WTC11 (cell line): ENCODE results near the gene THEM5. TPM values are rescaled to one million over a fixed set of nuclear protein-coding genes. Genes with fewer than 3 reads are reported as not detected.

Experiments used
- ATAC-seq: fragments of 200-7000 bp; cut with Tn5 transposase; 2 replicates; pipeline ENCODE4 v1.10.0; 2021; ENCODE audit warnings: mild to moderate bottlenecking, moderate library complexity
- CTCF ChIA-PET: fragments of 300-600 bp; sonication (Branson Sonifier 250); formaldehyde crosslinking; loops from one replicate; lab custom pipeline; 2021; ENCODE audit warnings: antibody characterized with exemption; lab: Charles Lee
- POLR2A ChIA-PET: fragments of 350-600 bp; sonication (Branson Sonifier 250); formaldehyde crosslinking; loops from one replicate; lab custom pipeline; 2021; ENCODE audit warnings: antibody characterized with exemption; lab: Charles Lee
- DNase-seq: peaks from one replicate; pipeline ENCODE4 v3.0.0; 2021; ENCODE audit warnings: low spot score
- H3K27ac Mint-ChIP-seq: 2 replicates; pipeline ENCODE4 v1.8.0; 2021; ENCODE audit warnings: mixed read lengths
- H3K27me3 Mint-ChIP-seq: 2 replicates; pipeline ENCODE4 v1.8.0; 2021; ENCODE audit warnings: low read depth, mild to moderate bottlenecking, moderate library complexity, mixed read lengths
- H3K36me3 Mint-ChIP-seq: 2 replicates; pipeline ENCODE4 v1.8.0; 2021; ENCODE audit warnings: mixed read lengths
- H3K4me1 Mint-ChIP-seq: 2 replicates; pipeline ENCODE4 v1.8.0; 2022; ENCODE audit warnings: mixed read lengths
- H3K4me3 Mint-ChIP-seq: 2 replicates; pipeline ENCODE4 v1.8.0; 2021; ENCODE audit warnings: mild to moderate bottlenecking, moderate library complexity, mixed read lengths
- H3K9me3 Mint-ChIP-seq: 2 replicates; pipeline ENCODE4 v1.8.0; 2021; ENCODE audit warnings: mixed read lengths
- E2F5 ChIP-seq: sonication (generic); formaldehyde crosslinking; IDR thresholded peaks from 2 replicates; pipeline ENCODE4 v1.8.1; 2022; ENCODE audit warnings: mild to moderate bottlenecking, moderate library complexity, missing genetic modification reagents
- ELF4 ChIP-seq: sonication (generic); formaldehyde crosslinking; IDR thresholded peaks from 2 replicates; pipeline ENCODE4 v1.8.1; 2022; ENCODE audit warnings: low read depth, mild to moderate bottlenecking, moderate library complexity, missing genetic modification reagents
- ERG ChIP-seq: fragments of 250-450 bp; sonication (Bioruptor Pico); IDR thresholded peaks from 2 replicates; pipeline ENCODE4 v1.8.0; 2021; ENCODE audit warnings: mild to moderate bottlenecking
- GTF2I ChIP-seq: fragments of 250-450 bp; sonication (Bioruptor Pico); conservative IDR thresholded peaks from 2 replicates; pipeline ENCODE4 v1.4.0; 2021; ENCODE audit warnings: mild to moderate bottlenecking
- HMGXB4 ChIP-seq: sonication (generic); formaldehyde crosslinking; IDR thresholded peaks from 2 replicates; pipeline ENCODE4 v1.8.1; 2023; ENCODE audit warnings: mild to moderate bottlenecking, moderate library complexity, missing genetic modification reagents
- IRF2 ChIP-seq: sonication (generic); formaldehyde crosslinking; IDR thresholded peaks from 2 replicates; pipeline ENCODE4 v1.8.0; 2022; ENCODE audit warnings: low read depth, missing genetic modification reagents, borderline replicate concordance
- KAT7 ChIP-seq: sonication (generic); formaldehyde crosslinking; IDR thresholded peaks from 2 replicates; pipeline ENCODE4 v1.8.1; 2023; ENCODE audit warnings: missing genetic modification reagents, mild to moderate bottlenecking, borderline replicate concordance
- MXD4 ChIP-seq: fragments of 250-450 bp; sonication (Bioruptor Pico); IDR thresholded peaks from 2 replicates; pipeline ENCODE4 v1.8.0; 2021; ENCODE audit warnings: mild to moderate bottlenecking, moderate library complexity, borderline replicate concordance
- NFATC4 ChIP-seq: fragments of 250-450 bp; sonication (Bioruptor Pico); IDR thresholded peaks from 2 replicates; pipeline ENCODE4 v1.9.0; 2021; ENCODE audit warnings: mild to moderate bottlenecking
- NFYB ChIP-seq: sonication (generic); formaldehyde crosslinking; conservative IDR thresholded peaks from 2 replicates; pipeline ENCODE4 v1.8.0; 2022; ENCODE audit warnings: low read depth, missing genetic modification reagents
- PRRX2 ChIP-seq: fragments of 250-450 bp; sonication (Bioruptor Pico); IDR thresholded peaks from 2 replicates; pipeline ENCODE4 v1.8.0; 2021; ENCODE audit warnings: mild to moderate bottlenecking
- RORB ChIP-seq: fragments of 250-450 bp; sonication (Bioruptor Pico); IDR thresholded peaks from 2 replicates; pipeline ENCODE4 v1.9.0; 2021; ENCODE audit warnings: mild to moderate bottlenecking
- SMAD3 ChIP-seq: sonication (generic); formaldehyde crosslinking; IDR thresholded peaks from 2 replicates; pipeline ENCODE4 v1.8.0; 2022; ENCODE audit warnings: missing genetic modification reagents, mild to moderate bottlenecking, borderline replicate concordance
- SP1 ChIP-seq: sonication (generic); formaldehyde crosslinking; conservative IDR thresholded peaks from 2 replicates; pipeline ENCODE4 v1.8.1; 2022; ENCODE audit warnings: missing genetic modification reagents
- TEAD1 ChIP-seq: sonication (generic); formaldehyde crosslinking; IDR thresholded peaks from 2 replicates; pipeline ENCODE4 v1.8.0; 2022; ENCODE audit warnings: mild to moderate bottlenecking, missing genetic modification reagents
- TEAD4 ChIP-seq: sonication (generic); formaldehyde crosslinking; IDR thresholded peaks from 2 replicates; pipeline ENCODE4 v1.8.0; 2022; ENCODE audit warnings: mild to moderate bottlenecking, missing genetic modification reagents
- TP53 ChIP-seq: sonication (generic); formaldehyde crosslinking; IDR thresholded peaks from 2 replicates; pipeline ENCODE4 v1.8.1; 2023; ENCODE audit warnings: mild to moderate bottlenecking, missing genetic modification reagents
- ZNF317 ChIP-seq: sonication (generic); formaldehyde crosslinking; IDR thresholded peaks from 2 replicates; pipeline ENCODE4 v1.8.1; 2023; ENCODE audit warnings: low read depth, mild to moderate bottlenecking, moderate library complexity, missing genetic modification reagents, borderline replicate concordance
- ZNF416 ChIP-seq: fragments of 250-450 bp; sonication (Bioruptor Pico); IDR thresholded peaks from 2 replicates; pipeline ENCODE4 v1.9.0; 2021; ENCODE audit warnings: mild to moderate bottlenecking, inconsistent platforms
- total RNA-seq: library from RNA; stranded (reverse); gene quantifications from 3 replicates; pipeline ENCODE4 v1.2.3, GENCODE V29; 2021
- TF ChIP-seq, protein P1 (sequence below): sonication (generic); formaldehyde crosslinking; IDR thresholded peaks from 2 replicates; pipeline ENCODE4 v1.8.0; 2022; ENCODE audit warnings: mild to moderate bottlenecking, missing genetic modification reagents
- TF ChIP-seq, protein P2 (sequence below): sonication (generic); formaldehyde crosslinking; IDR thresholded peaks from 2 replicates; pipeline ENCODE4 v1.8.1; 2023; ENCODE audit warnings: mild to moderate bottlenecking, missing genetic modification reagents
- TF ChIP-seq, protein P3 (sequence below): sonication (generic); formaldehyde crosslinking; IDR thresholded peaks from 2 replicates; pipeline ENCODE4 v1.8.0; 2022; ENCODE audit warnings: missing genetic modification reagents

Gene THEM5
- total RNA-seq, 1 experiment from 2014 or later, result not detected

- POLR2A ChIA-PET, result interaction anchor here (0.6 kb wide), 1 partner anchor 1204 kb away, joined by 6 read pairs; no protein-coding TSS in a partner anchor
- Mint-ChIP-seq H3K4me1 (peaks cover 13% of the 10 kb centered on the region), H3K36me3 (no peaks in the 10 kb centered on the region; the same call in 1 of the 2 replicates), H3K4me3 (no peak overlapping the region), H3K27ac (no peak overlapping the region), H3K27me3 (peaks cover 9% of the 10 kb centered on the region), H3K9me3 (no peaks in the 10 kb centered on the region)
- TF ChIP-seq SMAD3 (CRISPR knock-in tag) (no peak), HMGXB4 (no peak), ZNF416 (CRISPR knock-in tag) (no peak), TEAD4 (CRISPR knock-in tag) (no peak), ERG (CRISPR knock-in tag) (no peak), E2F5 (CRISPR knock-in tag) (no peak), PRRX2 (CRISPR knock-in tag) (no peak), TP53 (no peak), MXD4 (CRISPR knock-in tag) (no peak), SP1 (CRISPR knock-in tag) (no peak), KAT7 (CRISPR knock-in tag) (no peak), RORB (CRISPR knock-in tag) (no peak)
- TF ChIP-seq, protein P1, sequence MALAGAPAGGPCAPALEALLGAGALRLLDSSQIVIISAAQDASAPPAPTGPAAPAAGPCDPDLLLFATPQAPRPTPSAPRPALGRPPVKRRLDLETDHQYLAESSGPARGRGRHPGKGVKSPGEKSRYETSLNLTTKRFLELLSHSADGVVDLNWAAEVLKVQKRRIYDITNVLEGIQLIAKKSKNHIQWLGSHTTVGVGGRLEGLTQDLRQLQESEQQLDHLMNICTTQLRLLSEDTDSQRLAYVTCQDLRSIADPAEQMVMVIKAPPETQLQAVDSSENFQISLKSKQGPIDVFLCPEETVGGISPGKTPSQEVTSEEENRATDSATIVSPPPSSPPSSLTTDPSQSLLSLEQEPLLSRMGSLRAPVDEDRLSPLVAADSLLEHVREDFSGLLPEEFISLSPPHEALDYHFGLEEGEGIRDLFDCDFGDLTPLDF (CRISPR knock-in tag), result no peak
- TF ChIP-seq, protein P2, sequence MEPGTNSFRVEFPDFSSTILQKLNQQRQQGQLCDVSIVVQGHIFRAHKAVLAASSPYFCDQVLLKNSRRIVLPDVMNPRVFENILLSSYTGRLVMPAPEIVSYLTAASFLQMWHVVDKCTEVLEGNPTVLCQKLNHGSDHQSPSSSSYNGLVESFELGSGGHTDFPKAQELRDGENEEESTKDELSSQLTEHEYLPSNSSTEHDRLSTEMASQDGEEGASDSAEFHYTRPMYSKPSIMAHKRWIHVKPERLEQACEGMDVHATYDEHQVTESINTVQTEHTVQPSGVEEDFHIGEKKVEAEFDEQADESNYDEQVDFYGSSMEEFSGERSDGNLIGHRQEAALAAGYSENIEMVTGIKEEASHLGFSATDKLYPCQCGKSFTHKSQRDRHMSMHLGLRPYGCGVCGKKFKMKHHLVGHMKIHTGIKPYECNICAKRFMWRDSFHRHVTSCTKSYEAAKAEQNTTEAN (CRISPR knock-in tag), result no peak
- ATAC-seq (no peak), DNase-seq (no peak)
- CTCF ChIA-PET, result interaction anchor here (1.0 to 2.6 kb wide), 4 partner anchors 11 to 113 kb away, joined by 3 to 10 read pairs (median 4); no protein-coding TSS in a partner anchor
Observed at GRCh38 chr1:151847867-151848596, 5.5 kb downstream of the THEM5 start.

DNA sequence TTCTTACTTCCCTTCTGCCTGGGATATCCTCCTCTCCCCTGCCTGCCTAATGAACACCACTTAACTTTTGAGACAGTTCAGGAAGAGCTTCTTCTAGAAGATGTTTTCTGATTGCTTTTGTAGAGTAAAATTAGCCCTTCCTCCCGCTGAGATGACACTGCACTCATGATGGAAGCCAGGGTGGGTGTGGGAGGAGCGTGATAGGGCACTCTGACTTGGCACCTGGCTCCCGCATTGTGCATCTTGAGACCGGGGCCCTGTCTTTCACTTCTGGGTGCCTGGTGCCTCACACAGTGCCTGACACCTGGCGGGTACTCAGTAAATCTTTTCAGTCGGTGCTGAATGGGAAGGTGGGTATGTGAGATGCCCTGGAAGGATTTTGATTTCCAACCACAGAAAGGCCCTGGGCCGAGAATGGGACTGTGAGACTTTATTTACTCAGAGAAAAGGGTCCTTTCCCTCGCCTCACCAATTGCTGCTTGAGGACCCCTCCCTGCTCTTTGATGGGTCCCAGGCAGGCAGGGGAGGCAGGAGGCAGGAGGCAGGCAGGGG is 6.8 kb downstream of the THEM5 start:
- no peak for DNase-seq
- Mint-ChIP-seq H3K27me3 (peaks cover 12% of the 10 kb centered on the region), H3K4me3 (no peak overlapping the region), H3K4me1 (peaks cover 13% of the 10 kb centered on the region), H3K9me3 (no peaks in the 10 kb centered on the region), H3K36me3 (peaks cover under 1% of the 10 kb centered on the region), H3K27ac (peak overlapping the region; percentile 11; the same call in 1 of the 2 replicates)
- POLR2A ChIA-PET, result interaction anchor here (1.4 kb wide), 1 partner anchor 10 kb away, joined by 5 read pairs; no protein-coding TSS in a partner anchor
- TF ChIP-seq, protein P1 (CRISPR knock-in tag), result no peak
- TF ChIP-seq, protein P3, sequence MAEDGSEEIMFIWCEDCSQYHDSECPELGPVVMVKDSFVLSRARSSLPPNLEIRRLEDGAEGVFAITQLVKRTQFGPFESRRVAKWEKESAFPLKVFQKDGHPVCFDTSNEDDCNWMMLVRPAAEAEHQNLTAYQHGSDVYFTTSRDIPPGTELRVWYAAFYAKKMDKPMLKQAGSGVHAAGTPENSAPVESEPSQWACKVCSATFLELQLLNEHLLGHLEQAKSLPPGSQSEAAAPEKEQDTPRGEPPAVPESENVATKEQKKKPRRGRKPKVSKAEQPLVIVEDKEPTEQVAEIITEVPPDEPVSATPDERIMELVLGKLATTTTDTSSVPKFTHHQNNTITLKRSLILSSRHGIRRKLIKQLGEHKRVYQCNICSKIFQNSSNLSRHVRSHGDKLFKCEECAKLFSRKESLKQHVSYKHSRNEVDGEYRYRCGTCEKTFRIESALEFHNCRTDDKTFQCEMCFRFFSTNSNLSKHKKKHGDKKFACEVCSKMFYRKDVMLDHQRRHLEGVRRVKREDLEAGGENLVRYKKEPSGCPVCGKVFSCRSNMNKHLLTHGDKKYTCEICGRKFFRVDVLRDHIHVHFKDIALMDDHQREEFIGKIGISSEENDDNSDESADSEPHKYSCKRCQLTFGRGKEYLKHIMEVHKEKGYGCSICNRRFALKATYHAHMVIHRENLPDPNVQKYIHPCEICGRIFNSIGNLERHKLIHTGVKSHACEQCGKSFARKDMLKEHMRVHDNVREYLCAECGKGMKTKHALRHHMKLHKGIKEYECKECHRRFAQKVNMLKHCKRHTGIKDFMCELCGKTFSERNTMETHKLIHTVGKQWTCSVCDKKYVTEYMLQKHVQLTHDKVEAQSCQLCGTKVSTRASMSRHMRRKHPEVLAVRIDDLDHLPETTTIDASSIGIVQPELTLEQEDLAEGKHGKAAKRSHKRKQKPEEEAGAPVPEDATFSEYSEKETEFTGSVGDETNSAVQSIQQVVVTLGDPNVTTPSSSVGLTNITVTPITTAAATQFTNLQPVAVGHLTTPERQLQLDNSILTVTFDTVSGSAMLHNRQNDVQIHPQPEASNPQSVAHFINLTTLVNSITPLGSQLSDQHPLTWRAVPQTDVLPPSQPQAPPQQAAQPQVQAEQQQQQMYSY, result no peak
- no peak for TF ChIP-seq IRF2 (CRISPR knock-in tag)
- no peak for TF ChIP-seq PRRX2 (CRISPR knock-in tag)
- TF ChIP-seq NFATC4, result no peak
- no peak for TF ChIP-seq TEAD1 (CRISPR knock-in tag)
- no peak for TF ChIP-seq ELF4 (CRISPR knock-in tag)
- no peak for TF ChIP-seq NFYB
- no peak for TF ChIP-seq RORB (CRISPR knock-in tag)
- no peak for TF ChIP-seq GTF2I
- TF ChIP-seq ZNF317 (CRISPR knock-in tag), result no peak
- no peak for TF ChIP-seq TEAD4 (CRISPR knock-in tag)
- CTCF ChIA-PET, result interaction anchor here (0.7 to 2.6 kb wide), 6 partner anchors 10 to 253 kb away, joined by 3 to 10 read pairs (median 4); no protein-coding TSS in a partner anchor
- no peak for ATAC-seq
